Stimulated activated CD8-positive, alpha-beta memory T cell treated with anti-CD3 and anti-CD28 coated beads, Interleukin-12 subunit alpha, Interleukin-12 subunit beta, amount 100 ng/mL, for 1 hour (primary cell): ENCODE measurements around the gene APOLD1.
"Not testable (repeated sequence)": the region's sequence is repeated elsewhere in the genome, so short reads cannot be mapped to it uniquely, and the experiment has no call there.

Source experiments
- DNase-seq: peaks from one replicate; pipeline ENCODE4 v3.0.0-alpha.2; 2020; ENCODE audit warnings: low read depth

Gene APOLD1

DNA sequence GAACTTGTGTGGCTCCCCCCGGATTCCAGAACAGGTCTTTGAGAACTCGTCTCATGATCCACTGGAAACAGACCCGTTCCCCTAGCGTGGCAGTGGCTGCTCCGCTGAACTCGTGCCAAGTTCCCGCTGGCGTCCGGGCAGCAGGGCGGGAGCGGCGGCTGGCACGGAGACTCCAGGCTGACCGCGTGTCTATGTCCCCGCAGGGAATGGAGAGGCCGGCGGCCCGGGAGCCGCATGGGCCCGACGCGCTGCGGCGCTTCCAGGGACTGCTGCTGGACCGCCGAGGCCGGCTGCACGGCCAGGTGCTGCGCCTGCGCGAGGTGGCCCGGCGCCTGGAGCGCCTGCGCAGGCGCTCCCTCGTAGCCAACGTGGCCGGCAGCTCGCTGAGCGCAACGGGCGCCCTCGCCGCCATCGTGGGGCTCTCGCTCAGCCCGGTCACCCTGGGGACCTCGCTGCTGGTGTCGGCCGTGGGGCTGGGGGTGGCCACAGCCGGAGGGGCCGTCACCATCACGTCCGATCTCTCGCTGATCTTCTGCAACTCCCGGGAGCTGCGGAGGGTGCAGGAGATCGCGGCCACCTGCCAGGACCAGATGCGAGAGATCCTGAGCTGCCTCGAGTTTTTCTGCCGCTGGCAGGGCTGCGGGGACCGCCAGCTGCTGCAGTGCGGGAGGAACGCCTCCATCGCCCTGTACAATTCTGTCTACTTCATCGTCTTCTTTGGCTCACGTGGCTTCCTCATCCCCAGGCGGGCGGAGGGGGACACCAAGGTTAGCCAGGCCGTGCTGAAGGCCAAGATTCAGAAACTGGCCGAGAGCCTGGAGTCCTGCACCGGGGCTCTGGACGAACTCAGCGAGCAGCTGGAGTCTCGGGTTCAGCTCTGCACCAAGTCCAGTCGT lies 1.5 kb downstream of the APOLD1 start:
- peak; percentile 46 for DNase-seq

DNA sequence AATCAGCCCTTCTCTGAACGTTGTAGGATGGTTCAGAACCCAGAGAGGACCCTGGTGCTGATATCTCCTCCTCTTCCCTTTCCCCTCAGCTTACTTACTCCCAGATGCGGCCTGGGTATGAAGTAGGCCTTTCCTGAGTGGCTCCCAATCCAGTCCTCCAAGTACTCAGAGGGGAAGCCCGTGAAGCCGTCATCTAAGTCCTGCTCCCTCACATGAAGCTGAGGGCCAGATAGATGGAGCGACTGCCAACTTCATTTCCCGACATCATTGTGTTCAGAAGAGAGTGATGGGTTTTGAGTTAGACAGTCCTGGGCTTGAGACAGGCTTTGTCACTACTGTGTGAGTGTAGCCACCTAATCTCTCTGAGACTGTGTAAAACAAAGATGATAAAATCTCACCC lies 2.7 kb downstream of the APOLD1 start:
- DNase-seq: no peak

GRCh38 chr12:12788675-12789368 lies 3.4 kb downstream of the APOLD1 start:
- DNase-seq: peak; percentile 54

DNA sequence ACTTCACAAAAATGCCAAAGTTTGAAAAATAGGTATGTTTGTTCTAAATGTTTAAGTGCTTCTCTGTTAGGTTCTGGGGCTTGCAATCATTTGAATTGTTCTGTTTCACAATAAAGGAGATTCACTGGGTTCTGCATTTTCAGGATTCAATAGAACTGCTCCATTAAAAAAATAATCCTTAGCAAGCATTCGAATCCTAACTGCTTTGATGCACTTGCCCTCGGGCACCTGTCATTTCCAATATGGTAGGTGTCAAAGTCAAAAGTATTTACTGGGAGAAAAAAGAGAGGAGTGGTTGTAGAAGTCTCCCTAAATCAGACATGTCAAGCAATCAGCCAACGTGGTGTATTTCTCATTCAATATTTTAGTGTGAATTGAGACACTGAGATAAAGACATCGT lies 5.5 kb downstream of the APOLD1 start:
- DNase-seq: no peak

GRCh38 chr12:12791756-12792369 lies 6.4 kb downstream of the APOLD1 start:
- no peak for DNase-seq

- DNase-seq: no peak
Measured at GRCh38 chr12:12792421-12792820, 7.0 kb downstream of the APOLD1 start.

- no peak for DNase-seq
Measured at GRCh38 chr12:12794686-12795085, 9.2 kb downstream of the APOLD1 start.

- no peak for DNase-seq
Measured at GRCh38 chr12:12796171-12796570, 10.7 kb downstream of the APOLD1 start.

GRCh38 chr12:12796928-12797793 lies 11.7 kb downstream of the APOLD1 start:
- DNase-seq: no peak

DNA sequence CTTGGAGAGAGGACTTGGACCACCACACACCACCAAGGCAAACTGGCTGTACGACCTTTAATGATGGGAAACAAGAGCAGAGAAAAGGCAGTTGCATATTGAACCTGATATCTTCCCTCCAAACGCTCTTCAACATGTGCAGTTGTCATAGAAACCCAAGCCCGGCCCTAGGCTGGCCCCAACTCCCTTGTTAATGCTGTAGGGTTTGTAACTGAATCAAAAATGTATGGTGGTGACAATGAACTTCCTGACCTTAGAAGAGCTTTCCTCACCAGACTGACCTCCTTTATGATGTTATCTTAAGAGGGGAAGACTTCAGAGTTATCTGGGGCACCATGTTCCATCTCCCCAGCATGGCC lies 12.3 kb downstream of the APOLD1 start:
- no peak for DNase-seq

- DNase-seq: no peak
Measured at GRCh38 chr12:12798480-12798879, 13.0 kb downstream of the APOLD1 start.

- DNase-seq: no peak
Measured at GRCh38 chr12:12799163-12799920, 13.9 kb downstream of the APOLD1 start.

- DNase-seq: no peak
Measured at GRCh38 chr12:12800406-12801180, 15.1 kb downstream of the APOLD1 start.

DNA sequence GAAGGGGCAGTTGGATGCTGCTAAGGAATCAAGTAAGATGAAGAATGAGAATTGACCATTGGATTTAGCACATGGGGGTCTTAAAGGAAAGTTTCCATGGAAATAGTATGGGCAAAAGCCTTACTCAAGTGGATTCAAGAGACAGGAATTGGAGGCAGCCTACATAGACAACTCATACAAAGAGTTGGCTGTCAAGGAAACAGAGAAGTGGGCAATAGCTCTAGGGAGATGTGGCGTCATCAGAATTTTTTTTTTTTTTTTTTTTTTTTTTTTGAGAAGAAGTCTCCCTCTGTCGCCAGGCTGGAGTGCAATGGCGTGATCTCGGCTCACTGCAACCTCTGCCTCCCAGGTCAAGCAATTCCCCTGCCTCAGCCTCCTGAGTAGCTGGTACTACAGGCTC lies 16.2 kb downstream of the APOLD1 start:
- DNase-seq: not testable (repeated sequence)

DNA sequence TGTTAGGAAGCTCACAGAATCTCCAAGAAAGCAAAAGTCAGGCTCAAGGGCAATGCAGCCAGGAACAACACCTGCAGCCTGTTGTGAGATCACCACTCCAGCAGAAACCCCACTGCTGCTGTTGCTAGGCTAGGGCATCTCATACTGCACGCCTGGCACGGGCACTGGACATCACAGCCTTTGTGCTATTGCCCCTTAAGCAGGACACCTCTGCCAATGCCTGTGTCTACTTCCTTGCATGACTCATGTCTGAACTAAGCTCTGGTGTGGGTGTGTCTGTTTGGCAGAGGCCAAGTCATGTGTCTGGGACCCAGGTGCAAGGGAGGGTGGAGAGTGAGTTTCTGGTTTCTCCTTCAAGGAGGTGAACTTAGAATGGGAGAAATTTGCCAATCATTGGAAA lies 17.7 kb downstream of the APOLD1 start:
- no peak for DNase-seq

GRCh38 chr12:12804011-12804410 lies 18.6 kb downstream of the APOLD1 start:
- DNase-seq: no peak

- DNase-seq: no peak
Measured at GRCh38 chr12:12804432-12804886, 19.0 kb downstream of the APOLD1 start.

DNA sequence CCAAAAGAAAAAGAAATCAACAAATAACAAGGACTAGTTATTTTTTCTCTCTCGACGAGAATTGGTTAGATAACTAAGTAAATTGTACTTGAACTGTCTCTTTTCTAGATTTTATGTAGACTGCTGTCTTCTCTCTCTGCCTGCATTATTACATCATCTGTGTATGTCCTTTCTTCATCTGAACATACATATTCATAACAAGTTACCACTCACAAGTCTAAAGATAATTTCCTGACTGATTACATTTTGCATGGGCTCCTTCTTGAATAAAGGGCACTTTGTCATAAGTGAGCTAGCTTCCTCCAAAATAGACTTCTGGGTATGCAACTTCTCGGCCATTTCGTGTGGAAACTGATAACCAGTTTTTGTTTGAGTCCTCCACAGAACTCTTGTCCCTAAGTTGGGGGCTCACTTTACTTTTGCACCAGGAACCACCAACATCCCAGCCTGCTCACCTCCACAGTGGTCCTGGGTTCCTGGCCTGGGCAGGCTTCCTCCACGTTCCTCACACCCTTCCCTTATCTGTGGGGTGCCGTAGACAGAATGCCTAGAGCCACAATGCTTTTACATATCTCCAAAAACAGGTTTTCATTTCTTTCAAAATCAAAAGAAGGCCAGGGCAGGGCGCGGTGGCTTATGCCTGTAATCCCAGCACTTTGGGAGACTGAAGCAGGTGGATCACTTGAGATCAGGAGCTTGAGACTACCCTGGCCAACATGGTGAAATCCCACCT lies 21.5 kb downstream of the APOLD1 start:
- DNase-seq: no peak

DNA sequence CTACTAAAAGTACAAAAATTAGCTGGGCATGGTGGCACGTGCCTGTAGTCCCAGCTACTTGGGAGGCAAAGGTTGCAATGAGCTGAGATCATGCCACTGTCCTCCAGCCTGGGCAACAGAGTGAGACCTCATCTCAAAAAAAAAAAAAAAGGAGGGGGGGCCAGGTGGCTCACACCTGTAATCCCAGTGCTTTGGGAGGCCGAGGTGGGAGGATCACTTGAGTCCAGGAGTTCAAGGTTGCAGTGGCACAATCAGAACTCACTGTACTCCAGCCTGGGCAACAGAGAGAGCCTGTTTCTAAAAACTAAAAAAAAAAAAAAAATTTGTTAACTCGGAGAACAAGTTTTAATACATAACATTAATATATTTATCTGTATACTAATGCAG lies 22.1 kb downstream of the APOLD1 start:
- DNase-seq: not testable (repeated sequence)
